Measurements from ENCODE around the gene MYH7B.

DNA sequence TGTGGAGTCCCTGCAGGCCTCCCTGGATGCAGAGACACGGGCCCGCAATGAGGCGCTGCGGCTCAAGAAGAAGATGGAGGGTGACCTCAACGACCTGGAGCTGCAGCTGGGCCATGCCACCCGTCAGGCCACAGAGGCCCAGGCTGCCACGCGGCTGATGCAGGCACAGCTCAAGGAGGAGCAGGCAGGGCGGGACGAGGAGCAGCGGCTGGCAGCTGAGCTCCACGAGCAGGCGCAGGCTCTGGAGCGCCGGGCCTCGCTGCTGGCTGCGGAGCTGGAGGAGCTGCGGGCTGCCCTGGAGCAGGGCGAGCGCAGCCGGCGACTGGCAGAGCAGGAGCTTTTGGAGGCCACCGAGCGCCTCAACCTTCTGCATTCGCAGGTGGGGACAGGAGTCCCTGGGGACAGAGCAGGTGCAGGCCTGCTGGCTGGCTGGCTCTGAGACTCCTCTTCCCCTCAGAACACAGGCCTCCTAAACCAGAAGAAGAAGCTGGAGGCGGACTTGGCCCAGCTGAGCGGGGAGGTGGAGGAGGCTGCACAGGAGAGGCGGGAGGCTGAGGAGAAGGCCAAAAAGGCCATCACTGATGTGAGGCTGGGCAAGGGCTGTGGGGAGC is 44.7 kb downstream of the MYH7B start:
- TF ChIP-seq, protein P1, sequence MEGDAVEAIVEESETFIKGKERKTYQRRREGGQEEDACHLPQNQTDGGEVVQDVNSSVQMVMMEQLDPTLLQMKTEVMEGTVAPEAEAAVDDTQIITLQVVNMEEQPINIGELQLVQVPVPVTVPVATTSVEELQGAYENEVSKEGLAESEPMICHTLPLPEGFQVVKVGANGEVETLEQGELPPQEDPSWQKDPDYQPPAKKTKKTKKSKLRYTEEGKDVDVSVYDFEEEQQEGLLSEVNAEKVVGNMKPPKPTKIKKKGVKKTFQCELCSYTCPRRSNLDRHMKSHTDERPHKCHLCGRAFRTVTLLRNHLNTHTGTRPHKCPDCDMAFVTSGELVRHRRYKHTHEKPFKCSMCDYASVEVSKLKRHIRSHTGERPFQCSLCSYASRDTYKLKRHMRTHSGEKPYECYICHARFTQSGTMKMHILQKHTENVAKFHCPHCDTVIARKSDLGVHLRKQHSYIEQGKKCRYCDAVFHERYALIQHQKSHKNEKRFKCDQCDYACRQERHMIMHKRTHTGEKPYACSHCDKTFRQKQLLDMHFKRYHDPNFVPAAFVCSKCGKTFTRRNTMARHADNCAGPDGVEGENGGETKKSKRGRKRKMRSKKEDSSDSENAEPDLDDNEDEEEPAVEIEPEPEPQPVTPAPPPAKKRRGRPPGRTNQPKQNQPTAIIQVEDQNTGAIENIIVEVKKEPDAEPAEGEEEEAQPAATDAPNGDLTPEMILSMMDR (conservative IDR thresholded peaks at IDR 0.05) = no peak
- TF ChIP-seq EZH2 (IDR thresholded peaks at IDR 0.05; ENCODE audit: low read depth) = no peak
